Activated CD4-positive, alpha-beta T cell treated with anti-CD3 and anti-CD28 coated beads for 1 hour (primary cell): ENCODE measurements around the gene HCN1.
"Not testable (repeated sequence)": the region's sequence is repeated elsewhere in the genome, so short reads cannot be mapped to it uniquely, and the experiment has no call there.

Experiments used
- DNase-seq: peaks from one replicate; pipeline ENCODE4 v3.0.0-alpha.2; 2020

HCN1 gene

DNA sequence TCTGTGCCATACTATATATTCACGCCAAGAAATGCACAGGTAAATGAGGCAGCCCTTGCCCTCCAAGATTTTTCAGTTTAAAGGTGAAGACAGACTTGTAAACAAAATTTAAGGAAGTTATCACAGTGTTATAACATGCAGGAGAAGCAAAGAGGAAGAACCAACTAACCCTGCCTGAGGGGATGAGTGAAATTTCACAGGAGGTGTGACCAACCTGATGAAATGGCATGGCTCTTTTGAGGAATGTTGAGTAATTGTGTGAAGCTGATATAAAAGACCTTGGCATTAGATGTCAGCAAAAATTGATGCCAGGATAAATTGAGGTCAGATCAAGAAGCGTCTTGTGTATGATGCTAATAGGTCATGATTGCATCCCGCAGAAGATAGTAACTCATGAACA lies 86.5 kb downstream of the HCN1 start:
- no peak for DNase-seq

DNA sequence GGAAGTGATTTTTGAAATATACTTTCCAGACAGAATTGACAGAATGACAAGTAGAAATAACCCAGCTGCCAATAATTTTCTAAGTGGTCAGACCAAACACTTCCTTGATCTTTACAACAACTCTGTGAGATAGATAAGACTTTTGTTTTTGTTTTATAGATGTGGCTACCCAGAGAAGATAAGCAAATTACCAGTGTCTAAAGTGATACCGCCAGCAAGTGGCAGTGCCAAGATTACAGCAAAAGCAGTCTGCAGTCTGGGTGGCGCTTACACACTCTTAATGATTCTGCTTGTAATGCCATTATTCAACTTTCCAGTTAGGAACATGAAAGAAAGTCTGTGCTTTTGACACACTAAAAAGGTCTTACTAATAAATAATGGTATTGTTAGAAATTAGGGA lies 92.1 kb downstream of the HCN1 start:
- no peak for DNase-seq

DNA sequence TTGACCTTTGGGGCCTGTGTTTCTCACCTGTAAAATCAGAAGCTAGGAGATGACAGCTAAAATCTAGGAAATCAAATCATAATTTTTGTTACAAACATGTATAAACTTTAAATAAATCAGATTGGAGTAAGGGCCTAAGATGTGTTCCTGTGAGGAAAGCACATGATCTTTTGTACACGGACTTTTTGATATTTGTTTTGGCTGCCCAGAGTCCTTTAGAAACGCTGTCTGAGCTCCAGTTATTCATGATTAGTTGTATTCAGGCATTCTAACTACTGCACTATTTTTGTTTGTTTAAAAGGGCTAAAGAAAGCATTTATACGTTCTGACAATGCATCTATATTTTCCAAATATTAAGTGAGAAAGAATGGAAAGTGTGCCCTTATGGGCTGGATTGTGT lies 94.8 kb downstream of the HCN1 start:
- DNase-seq, result no peak

DNA sequence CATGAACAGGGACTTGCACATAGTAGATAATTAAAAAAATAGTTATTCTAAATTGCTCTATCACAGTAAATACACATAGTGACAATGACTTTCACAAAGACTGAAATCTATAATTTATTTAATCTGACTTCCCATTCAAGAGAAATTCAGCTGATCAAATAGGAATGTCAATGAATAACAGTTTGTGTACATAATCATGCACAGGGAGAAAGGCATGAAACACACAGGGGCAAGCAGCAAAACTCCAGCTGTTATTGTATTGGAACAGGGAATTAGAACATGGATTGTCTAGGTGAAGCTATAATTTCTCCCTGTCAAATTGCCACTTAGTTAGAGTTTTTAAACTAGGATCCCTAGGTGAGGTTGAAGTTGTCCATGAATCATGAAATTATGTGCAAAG lies 99.9 kb downstream of the HCN1 start:
- DNase-seq, result no peak

DNA sequence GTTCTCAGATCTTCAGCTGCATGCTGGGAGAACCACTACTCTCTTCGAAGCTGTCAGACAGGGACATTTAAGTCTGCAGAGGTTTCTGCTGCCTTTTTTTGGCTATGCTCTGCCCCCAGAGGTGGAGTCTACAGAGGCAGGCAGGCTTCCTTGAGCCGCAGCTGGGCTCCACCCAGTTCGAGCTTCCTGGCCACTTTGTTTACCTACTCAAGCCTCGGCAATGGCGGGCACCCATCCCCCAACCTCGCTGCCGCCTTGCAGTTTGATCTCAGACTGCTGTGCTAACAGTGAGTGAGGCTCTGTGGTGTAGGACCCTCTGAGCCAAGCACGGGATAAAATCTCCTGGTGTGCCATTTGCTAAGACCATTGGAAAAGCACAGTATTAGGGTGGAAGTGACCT lies 110.2 kb downstream of the HCN1 start:
- not testable (repeated sequence) for DNase-seq

DNA sequence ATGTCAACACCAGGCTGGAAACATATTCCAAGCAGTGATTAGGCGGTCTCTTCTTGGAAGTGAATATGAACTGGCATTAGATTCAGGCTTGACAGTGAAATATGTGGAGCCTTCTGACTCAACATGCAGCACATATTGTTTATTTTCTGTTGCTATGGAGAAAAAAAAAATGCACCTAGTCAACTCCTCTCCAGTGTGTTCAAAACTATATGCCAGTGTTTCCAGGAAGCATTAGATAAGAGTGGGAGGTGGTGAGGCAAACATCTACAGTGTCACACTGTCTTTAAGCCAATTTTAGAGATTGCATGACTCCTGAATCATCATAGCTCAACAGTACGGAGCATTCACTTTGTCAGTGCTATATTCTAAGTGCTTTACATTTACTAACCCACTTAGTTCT lies 117.9 kb downstream of the HCN1 start:
- no peak for DNase-seq

DNA sequence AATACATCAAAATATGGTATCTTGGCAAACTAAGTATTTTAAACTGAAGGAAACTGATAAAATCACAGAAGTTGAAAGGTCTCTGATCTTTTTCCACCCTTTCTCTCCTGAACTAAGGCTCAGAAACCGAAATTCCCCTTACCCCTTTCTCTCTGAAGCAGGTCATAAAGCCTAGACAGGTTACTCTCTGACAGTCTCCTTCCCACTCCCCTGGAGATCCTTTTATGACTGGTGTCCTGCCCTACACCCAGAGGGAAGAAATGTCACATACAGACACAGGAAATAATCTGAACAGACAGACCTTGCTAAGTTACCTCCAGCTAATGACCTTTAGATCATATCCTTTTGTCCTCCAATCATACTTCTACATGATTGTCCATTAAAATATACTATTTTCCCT lies 127.4 kb downstream of the HCN1 start:
- DNase-seq, result no peak

DNA sequence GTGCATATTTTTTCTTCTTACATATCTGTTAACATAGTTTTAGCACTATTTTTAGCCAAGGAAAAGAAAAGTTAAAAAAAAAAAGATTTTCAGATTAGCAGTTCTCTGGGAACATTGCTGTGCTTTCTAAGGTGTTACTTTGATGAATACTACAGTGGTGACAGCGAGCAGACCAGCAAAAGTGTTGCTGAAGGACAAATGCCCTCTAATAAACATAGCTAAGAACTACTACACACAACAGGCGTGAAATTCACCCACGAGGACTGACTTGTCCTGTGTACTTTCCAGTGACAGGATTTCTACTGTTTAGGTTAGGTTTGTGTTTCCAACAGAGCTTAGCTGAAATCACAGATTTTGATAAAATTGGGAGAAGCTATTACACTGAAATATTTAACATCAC lies 153.8 kb downstream of the HCN1 start:
- DNase-seq, result no peak

DNA sequence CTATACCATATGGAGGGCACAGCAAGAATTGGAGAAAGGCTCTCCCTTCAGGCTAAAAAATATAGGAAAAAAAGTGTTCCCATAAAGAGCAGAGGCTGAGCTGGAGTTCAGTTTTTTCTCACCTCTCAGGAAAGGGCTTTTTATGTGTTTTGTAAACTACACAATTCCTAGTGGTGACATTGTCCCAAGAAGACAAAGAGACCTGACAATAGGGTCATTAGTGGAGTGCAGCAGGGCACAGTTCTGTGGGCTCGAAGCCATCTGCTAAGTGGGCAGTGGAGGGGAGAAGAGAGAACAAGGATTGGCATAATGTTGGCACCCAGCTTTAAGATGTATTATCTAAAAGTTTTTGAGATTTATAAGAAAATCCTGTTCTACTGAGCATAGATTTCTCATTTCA lies 162.5 kb downstream of the HCN1 start:
- no peak for DNase-seq

DNA sequence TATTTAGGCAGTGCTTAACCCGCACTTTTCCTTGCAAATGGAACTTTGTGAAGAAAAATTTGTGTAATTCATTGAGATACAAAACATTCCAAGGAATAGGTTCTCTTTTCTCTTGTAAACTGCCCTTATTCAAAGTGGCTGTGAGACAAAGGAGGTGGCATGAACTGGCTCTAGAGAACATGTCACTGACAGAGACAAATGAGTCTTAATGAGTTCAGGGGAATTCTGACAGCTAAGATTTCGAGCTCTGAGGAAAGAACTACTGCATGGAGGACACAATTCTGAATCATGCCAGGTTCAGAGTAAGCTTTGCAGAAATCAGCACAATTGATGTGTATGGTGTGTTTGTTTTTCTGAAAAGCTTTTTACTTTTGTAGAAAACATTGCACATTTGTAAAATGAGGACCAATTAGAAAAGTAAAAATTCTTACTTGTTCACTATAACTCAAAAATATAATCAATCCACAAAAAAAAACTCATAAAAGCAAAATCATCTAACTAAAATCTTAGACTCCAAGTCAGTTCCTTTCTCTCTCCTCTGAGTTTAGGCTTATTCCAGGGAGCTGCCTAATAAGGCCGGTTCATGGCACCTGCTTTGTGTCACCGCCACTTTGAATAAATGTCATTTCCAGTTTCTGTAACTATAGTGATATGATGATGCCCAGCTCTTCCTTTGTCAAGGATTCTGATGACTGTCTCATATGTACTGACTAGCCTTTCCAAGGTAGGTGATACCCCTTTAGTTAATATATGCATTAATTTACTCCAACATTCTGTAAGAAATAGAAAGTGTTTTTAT lies 163.2 kb downstream of the HCN1 start:
- DNase-seq, result no peak

DNA sequence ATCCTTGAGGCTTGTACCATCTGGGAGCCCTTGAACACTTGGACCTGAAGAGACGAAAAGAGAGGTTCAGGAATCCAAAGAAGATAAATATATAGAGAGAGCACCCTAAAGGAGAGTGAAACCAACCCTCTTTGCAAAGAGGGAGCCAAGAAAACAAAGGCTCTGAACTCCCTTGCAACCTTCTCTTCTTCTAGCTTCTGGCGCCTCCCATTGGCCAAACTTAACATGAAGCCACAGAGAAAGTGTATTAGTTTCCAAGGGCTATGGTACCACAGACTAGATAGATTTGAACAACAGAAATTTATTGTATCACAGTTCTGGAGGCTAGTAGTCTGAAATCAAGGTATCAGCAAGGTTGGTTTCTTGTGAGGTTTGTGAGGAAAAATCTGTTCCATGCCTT lies 175.1 kb downstream of the HCN1 start:
- no peak for DNase-seq

DNA sequence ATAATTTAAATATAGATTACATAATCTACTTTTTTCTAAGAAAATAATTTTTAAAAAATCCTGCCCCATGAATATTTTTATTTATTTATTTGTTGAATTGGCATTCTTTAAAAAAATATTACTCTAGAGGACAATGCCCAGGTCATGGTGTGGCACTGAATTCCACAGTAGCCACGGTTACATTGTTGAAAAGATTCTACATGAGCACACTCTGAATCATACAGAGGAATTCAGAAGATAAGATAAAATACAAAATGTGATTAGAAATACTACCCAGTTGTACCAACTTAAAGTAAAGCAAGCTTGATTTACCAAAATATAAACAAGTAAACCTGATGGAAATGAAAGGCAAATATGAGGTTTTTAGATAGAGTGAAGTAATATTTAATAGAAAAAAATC lies 183.7 kb downstream of the HCN1 start:
- no peak for DNase-seq

DNA sequence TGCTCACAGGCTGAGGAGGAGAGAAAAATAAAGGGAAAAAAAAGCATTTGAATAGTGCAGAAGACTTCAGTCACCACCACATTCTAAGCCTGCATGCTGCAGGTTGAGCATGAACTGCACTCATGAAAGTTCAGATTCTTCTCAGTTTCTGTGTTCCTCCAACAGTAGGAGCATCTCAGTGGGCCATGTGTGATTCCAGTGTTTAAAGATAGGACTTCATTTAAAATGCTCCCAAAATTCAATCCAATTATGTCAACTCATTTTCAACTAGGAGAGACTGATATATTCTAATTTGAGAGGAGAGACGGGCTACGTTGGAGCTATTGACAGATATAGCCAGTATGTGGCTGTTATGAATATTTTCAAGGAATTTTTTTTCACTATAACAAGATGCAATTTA lies 186.8 kb downstream of the HCN1 start:
- no peak for DNase-seq

DNA sequence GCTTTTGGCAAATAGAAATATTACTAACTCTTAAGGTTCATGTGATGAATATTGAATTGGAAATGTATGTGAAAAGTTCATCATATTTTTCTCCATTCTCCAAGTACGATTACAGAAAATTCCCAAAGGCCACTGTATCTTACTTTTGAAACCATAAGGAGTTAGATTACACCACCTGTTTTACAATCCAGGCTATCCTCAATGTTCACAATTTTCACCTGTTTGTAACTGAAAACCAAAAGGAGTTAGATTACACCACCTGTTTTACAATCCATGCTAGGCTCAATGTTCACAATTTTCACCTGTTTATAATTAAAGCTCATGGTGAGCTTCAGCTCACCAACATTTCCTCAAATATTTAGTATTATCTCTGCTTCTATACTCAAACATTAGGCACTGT lies 188.0 kb downstream of the HCN1 start:
- no peak for DNase-seq

DNA sequence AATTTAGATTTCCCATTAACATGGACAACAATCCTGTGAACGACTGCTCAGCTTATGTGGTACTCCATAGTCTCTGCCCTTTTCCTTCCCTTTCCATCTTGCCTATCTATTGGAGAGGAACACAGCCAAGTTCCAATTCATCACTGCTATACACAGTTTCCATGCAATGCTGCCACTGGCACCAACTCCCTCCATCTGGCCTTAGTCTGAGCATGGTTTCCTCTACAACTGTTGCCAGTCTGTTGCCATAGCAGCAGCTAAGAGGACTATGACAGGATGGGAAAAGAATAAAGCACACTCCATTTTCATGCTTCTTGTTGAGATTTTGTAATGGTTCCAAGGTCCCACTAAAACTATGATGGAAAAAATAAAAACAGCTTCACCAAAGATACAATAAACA lies 189.0 kb downstream of the HCN1 start:
- no peak for DNase-seq

DNA sequence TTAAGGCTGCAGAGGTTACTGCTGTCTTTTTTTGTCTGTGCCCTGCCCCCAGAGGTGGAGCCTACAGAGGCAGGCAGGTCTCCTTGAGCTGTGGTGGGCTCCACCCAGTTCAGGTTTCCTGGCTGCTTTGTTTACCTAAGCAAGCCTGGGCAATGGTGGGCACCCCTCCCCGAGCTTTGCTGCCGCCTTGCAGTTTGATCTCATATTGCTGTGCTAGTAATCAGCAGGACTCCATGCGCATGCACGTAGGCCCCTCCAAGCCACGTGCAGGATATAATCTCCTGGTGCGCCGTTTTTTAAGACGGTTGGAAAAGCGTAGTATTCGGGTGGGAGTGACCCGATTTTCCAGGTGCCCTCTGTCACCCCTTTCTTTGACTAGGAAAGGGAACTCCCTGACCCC lies 197.2 kb downstream of the HCN1 start:
- DNase-seq, result not testable (repeated sequence)

DNA sequence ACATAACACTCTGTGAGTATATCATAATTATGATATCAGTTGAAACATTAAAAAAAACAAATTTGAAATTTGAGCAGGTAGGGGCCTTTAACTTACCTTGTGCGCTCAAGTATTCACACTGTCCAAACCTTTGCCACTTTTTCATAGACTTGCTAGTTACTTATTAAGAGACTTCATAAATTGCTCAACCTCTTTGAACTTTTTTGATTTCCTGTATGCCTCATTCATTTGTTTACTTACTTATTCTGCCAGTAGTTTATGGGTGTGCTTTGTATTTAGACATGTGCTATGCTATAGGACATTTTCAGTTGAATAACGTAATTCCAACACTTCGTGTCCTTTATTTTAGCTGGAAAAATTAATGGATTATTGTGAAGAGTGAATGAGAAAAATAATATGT lies 204.8 kb downstream of the HCN1 start:
- no peak for DNase-seq

DNA sequence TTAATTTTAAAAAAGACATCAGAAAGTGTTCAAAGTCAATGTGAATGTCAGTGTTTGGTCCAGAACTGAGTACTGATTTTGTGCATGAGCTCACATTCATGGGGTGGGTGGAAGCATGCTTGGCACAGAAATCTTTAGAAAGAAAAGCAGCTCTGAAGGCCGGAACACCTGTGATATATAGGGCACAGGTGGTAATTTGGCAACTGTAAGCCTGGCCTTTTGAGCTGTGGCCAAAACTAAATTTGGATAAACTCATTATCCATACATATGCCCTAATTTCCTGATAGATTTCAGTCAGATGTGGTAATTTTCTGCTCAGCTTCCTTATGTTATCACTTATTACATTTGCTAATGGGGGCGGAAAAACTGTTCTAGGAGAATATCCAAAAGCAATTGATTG lies 211.4 kb downstream of the HCN1 start:
- no peak for DNase-seq

DNA sequence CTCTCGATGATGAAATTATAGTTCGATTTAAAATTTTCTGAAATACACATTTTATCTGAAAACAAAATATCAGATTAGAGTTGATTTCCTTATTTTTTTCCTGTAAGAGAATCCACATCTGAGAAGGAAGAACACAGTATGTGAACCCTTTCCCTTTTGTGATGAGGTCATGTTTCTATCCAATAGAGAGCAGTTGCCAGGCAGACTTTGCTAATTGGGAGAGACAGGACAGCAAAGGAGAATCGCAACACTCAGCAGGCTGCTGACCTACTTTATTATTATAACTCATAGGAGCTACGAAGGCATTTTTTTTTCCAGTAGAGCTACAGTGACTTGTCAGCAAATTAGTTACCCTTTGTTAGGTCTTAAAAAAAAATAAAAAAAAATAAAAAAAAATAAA lies 242.1 kb downstream of the HCN1 start:
- no peak for DNase-seq

DNA sequence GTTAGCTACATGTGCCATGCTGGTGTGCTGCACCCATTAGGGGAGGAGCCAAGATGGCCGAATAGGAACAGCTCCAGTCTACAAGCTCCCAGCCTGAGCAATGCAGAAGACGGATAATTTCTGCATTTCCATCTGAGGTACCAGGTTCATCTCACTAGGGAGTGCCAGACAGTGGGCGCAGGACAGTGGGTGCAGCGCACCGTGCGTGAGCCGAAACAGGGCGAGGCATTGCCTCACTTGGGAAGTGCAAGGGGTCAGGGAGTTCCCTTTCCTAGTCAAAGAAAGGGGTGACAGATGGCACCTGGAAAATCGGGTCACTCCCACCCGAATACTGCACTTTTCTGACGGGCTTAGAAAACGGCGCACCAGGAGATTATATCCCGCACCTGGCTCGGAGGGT lies 251.3 kb downstream of the HCN1 start:
- not testable (repeated sequence) for DNase-seq

DNA sequence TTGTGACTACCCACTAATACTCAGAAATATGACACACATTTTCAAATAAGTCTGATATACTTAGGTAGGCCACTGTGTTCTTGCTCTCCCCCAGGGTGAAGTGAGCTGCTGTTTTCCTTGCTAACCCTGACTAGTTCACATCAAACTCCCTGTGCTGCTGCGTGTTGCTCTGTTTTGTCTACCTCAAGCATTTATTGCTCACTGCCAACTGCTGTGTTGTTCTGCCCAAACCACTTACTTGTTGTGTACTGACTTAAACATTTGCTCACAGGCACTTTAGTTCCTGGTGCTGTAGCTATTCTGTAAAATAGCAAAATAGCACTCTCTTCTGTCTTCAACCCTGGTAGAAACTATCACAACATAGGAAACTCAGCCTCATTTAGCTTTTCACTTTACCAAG lies 255.7 kb downstream of the HCN1 start:
- DNase-seq, result no peak

DNA sequence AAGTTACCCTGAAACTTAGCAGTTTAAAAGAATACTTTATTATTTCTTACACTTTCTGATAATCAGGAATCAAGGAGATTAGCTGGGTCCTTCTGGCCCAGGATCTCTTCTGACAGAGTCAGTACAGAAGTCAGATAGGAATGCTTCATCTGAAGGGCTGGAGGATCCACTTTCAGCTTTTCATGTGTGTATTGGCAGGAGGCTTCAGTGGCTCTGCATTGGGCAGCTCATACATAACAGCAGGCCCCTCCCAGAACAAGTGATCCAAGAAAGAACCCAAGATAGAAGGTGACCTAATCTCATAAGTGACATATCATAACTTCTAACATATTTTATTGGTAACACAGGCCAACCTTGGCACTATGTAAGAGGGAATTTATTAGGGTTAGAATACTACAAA lies 258.4 kb downstream of the HCN1 start:
- no peak for DNase-seq

DNA sequence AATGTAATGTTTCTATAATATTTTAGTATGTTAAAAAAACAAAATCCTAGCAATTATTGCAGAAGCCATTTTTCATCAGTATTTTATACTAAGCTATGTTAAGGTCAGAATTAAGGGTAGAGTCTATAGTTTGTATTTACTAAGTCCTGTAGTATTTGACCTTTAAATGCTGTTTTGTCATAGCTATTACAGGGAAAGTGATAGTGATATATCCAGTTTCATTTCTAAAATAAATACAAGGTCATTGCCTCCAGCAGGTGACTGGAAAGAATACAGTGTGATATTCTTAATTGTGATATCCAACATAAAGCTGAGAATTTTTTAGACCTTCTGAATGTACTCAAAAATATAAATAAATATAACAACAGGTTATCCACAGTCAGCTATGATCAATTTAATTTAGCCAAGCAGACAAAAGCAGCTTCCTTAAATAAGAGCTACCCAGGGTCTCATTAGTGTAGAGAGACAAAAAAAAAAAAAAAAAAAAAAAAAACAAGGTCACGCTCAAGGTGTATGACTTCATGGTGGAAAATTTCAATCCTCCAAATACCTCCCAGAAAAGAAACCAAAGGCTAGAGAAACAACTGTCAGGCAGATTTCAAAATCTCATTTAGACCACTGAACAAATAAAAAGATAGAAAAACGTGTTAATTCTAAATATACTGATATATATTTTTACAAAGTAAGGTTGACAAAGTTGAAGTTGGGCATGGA lies 278.7 kb downstream of the HCN1 start:
- no peak for DNase-seq

DNA sequence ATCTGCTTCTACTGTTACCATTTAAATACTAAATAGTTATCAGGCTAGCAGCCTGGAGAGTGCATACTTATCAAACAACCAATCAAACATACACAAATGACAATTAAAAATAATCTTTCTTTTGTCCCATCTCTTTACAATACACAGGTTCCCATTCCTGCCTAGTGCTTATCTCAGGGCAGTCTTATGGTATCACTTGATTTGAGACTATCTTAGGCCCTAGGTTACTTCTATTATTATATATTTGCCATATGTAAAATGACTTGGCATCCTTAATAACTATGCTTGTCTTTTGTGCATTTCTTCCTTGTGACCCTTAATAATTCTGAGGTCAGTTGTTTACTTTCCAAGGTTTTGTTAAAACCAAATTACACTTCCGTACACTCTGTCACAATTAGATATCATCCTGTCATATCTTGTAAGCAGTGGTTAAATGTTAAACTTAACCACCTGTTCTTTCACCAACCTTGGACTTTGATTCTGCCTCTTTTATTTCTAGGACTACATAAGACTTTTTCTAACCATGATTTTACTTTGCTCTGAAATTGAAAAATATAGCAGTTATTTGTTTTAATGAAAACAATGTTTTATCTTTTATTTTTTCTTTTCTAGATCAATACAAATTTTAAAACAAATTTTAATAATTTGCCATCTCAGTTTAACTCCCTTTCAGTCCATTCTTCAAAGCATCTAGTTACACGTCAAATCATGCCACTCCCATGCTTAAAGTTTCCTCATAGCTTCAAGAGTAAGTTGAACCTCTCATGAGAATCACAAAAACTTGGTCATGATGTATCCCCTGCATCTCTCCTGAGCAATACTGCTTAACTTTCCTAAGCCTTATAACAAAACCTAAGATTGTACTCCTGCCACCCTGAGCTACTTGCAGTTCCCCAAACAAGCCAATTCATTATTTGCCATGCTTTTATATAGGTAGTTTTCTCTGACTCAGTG lies 281.3 kb downstream of the HCN1 start:
- no peak for DNase-seq
